Measurements from ENCODE around the gene ZC3HAV1L.

ZC3HAV1L gene

GRCh38 chr7:139075871-139076686, 40.2 kb upstream of the ZC3HAV1L start:
- H3K9me3 ChIP-seq (ENCODE audit: low read depth, low read length) = no peaks in the 10 kb centered on the region
- TF ChIP-seq POLR2AphosphoS5 (IDR thresholded peaks at IDR 0.05; ENCODE audit: borderline replicate concordance, low read depth, low read length) (no peak), EZH2 (IDR thresholded peaks at IDR 0.05) (no peak), FOXP2 (optimal IDR thresholded peaks at IDR 0.05; ENCODE audit: control extremely low read depth, extremely low read length, insufficient read depth) (no peak)
- no peaks in the 10 kb centered on the region for H3K36me3 ChIP-seq (ENCODE audit: insufficient read depth, low read length)
- H3K27ac ChIP-seq = no peak overlapping the region
- no peak overlapping the region for H3K9ac ChIP-seq (ENCODE audit: insufficient read length)
- no peak overlapping the region for H3K4me3 ChIP-seq
- no peak for DNase-seq (ENCODE audit: low read depth, low spot score)

GRCh38 chr7:139075031-139075652, 39.3 kb upstream of the ZC3HAV1L start:
- no peaks in the 10 kb centered on the region for H3K9me3 ChIP-seq (ENCODE audit: low read depth, low read length)
- H3K27ac ChIP-seq = no peak overlapping the region
- H3K4me3 ChIP-seq = 0 out of 2 replicates have a peak overlapping the region, but pooled peaks have one; percentile 4
- no peaks in the 10 kb centered on the region for H3K36me3 ChIP-seq (ENCODE audit: insufficient read depth, low read length)
- no peak overlapping the region for H3K9ac ChIP-seq (ENCODE audit: insufficient read length)
- peak; percentile 59 for DNase-seq (ENCODE audit: low read depth, low spot score)
- TF ChIP-seq FOXP2 (optimal IDR thresholded peaks at IDR 0.05; ENCODE audit: control extremely low read depth, extremely low read length, insufficient read depth) (no peak), EZH2 (IDR thresholded peaks at IDR 0.05) (no peak), POLR2AphosphoS5 (IDR thresholded peaks at IDR 0.05; ENCODE audit: borderline replicate concordance, low read depth, low read length) (no peak)

GRCh38 chr7:139072796-139073195, 37.0 kb upstream of the ZC3HAV1L start:
- H3K27ac ChIP-seq = no peak overlapping the region
- H3K36me3 ChIP-seq (ENCODE audit: insufficient read depth, low read length) = no peaks in the 10 kb centered on the region
- H3K4me3 ChIP-seq = no peak overlapping the region
- H3K9me3 ChIP-seq (ENCODE audit: low read depth, low read length) = no peaks in the 10 kb centered on the region
- TF ChIP-seq EZH2 (IDR thresholded peaks at IDR 0.05) (no peak), FOXP2 (optimal IDR thresholded peaks at IDR 0.05; ENCODE audit: control extremely low read depth, extremely low read length, insufficient read depth) (no peak), POLR2AphosphoS5 (IDR thresholded peaks at IDR 0.05; ENCODE audit: borderline replicate concordance, low read depth, low read length) (no peak)
- no peak overlapping the region for H3K9ac ChIP-seq (ENCODE audit: insufficient read length)
- DNase-seq (ENCODE audit: low read depth, low spot score) = no peak

- Histone ChIP-seq H3K9me3 (ENCODE audit: low read depth, low read length) (no peaks in the 10 kb centered on the region), H3K4me3 (no peak overlapping the region), H3K36me3 (ENCODE audit: insufficient read depth, low read length) (no peaks in the 10 kb centered on the region), H3K27ac (no peak overlapping the region), H3K9ac (ENCODE audit: insufficient read length) (no peak overlapping the region)
- TF ChIP-seq EZH2 (IDR thresholded peaks at IDR 0.05) = no peak
- no peak for TF ChIP-seq FOXP2 (optimal IDR thresholded peaks at IDR 0.05; ENCODE audit: control extremely low read depth, extremely low read length, insufficient read depth)
- TF ChIP-seq POLR2AphosphoS5 (IDR thresholded peaks at IDR 0.05; ENCODE audit: borderline replicate concordance, low read depth, low read length) = no peak
- no peak for DNase-seq (ENCODE audit: low read depth, low spot score)
Measured at GRCh38 chr7:139071680-139072079, 35.8 kb upstream of the ZC3HAV1L start.

GRCh38 chr7:139068544-139069399, 32.9 kb upstream of the ZC3HAV1L start:
- Histone ChIP-seq H3K9ac (ENCODE audit: insufficient read length) (no peak overlapping the region), H3K36me3 (ENCODE audit: insufficient read depth, low read length) (no peaks in the 10 kb centered on the region), H3K27ac (no peak overlapping the region), H3K4me3 (no peak overlapping the region), H3K9me3 (ENCODE audit: low read depth, low read length) (no peaks in the 10 kb centered on the region)
- TF ChIP-seq EZH2 (IDR thresholded peaks at IDR 0.05) = no peak
- no peak for TF ChIP-seq FOXP2 (optimal IDR thresholded peaks at IDR 0.05; ENCODE audit: control extremely low read depth, extremely low read length, insufficient read depth)
- no peak for DNase-seq (ENCODE audit: low read depth, low spot score)

- Histone ChIP-seq H3K27ac (no peak overlapping the region), H3K9me3 (ENCODE audit: low read depth, low read length) (no peaks in the 10 kb centered on the region), H3K36me3 (ENCODE audit: insufficient read depth, low read length) (no peaks in the 10 kb centered on the region), H3K9ac (ENCODE audit: insufficient read length) (no peak overlapping the region), H3K4me3 (no peak overlapping the region)
- DNase-seq (ENCODE audit: low read depth, low spot score) = no peak
- TF ChIP-seq EZH2 (IDR thresholded peaks at IDR 0.05) = no peak
- TF ChIP-seq POLR2AphosphoS5 (IDR thresholded peaks at IDR 0.05; ENCODE audit: borderline replicate concordance, low read depth, low read length) = no peak
- no peak for TF ChIP-seq FOXP2 (optimal IDR thresholded peaks at IDR 0.05; ENCODE audit: control extremely low read depth, extremely low read length, insufficient read depth)
Measured at GRCh38 chr7:139066315-139066714, 30.5 kb upstream of the ZC3HAV1L start.

GRCh38 chr7:139065323-139065722, 29.5 kb upstream of the ZC3HAV1L start:
- no peak for DNase-seq (ENCODE audit: low read depth, low spot score)
- Histone ChIP-seq H3K9ac (ENCODE audit: insufficient read length) (no peak overlapping the region), H3K36me3 (ENCODE audit: insufficient read depth, low read length) (no peaks in the 10 kb centered on the region), H3K27ac (no peak overlapping the region), H3K4me3 (no peak overlapping the region), H3K9me3 (ENCODE audit: low read depth, low read length) (no peaks in the 10 kb centered on the region)
- TF ChIP-seq EZH2 (IDR thresholded peaks at IDR 0.05) = no peak
- TF ChIP-seq POLR2AphosphoS5 (IDR thresholded peaks at IDR 0.05; ENCODE audit: borderline replicate concordance, low read depth, low read length) = no peak
- no peak for TF ChIP-seq FOXP2 (optimal IDR thresholded peaks at IDR 0.05; ENCODE audit: control extremely low read depth, extremely low read length, insufficient read depth)

GRCh38 chr7:139061416-139061815, 25.6 kb upstream of the ZC3HAV1L start:
- no peak overlapping the region for H3K27ac ChIP-seq
- TF ChIP-seq EZH2 (IDR thresholded peaks at IDR 0.05) (no peak), POLR2AphosphoS5 (IDR thresholded peaks at IDR 0.05; ENCODE audit: borderline replicate concordance, low read depth, low read length) (no peak)
- no peak overlapping the region for H3K4me3 ChIP-seq
- no peaks in the 10 kb centered on the region for H3K9me3 ChIP-seq (ENCODE audit: low read depth, low read length)
- no peak for DNase-seq (ENCODE audit: low read depth, low spot score)
- no peaks in the 10 kb centered on the region for H3K36me3 ChIP-seq (ENCODE audit: insufficient read depth, low read length)
- no peak overlapping the region for H3K9ac ChIP-seq (ENCODE audit: insufficient read length)

All from SK-N-MC (cell line).